HG03108 (cell line): ENCODE results near the gene RILP.
A peak's percentile ranks its signal among the peaks of the same experiment; 100 is the strongest.

ENCODE experiments used
- ATAC-seq: cut with Tn5 transposase; IDR thresholded peaks from one replicate; pipeline ENCODE4 v1.9.1; 2021; ENCODE audit warnings: moderate library complexity; ENCODE audit not compliant: unreplicated experiment

Gene RILP

GRCh38 chr17:1648173-1648962, 1.3 kb downstream of the RILP start:
- ATAC-seq: peak; percentile 45

GRCh38 chr17:1647802-1648171, 1.9 kb downstream of the RILP start:
- no peak for ATAC-seq

DNA sequence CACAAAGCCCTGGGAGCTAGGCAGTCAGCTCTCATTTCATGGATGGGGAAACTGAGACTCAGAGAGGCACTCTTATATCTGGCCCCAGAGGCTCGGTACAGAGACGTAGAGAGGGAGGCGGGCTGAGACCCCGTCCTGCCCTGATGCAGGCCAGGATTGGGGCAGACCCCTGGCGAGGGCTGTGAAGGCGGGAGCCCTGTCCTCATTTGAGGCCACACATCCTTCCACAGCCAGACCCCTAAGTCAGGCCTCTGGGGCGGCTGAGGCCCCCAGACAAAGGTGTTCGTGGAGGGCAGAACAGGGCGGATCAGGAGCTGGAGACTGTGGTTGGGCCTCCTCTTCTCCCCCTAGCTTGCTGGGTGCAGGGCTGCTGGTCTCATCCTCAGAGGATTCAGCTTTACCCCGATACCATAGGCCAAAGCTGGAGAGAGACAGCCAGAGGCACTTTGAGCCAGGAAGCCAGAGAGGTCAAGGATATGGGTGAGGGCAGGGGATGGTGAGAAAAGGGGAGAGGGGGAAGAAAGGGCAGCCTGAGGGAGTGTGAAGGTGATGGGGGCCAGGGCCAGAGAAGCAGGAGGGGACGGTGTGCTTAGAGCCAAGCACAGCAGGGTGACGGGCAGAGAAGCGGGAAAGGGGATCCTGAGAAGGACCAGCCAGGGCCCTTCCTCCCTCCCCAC, 3.3 kb downstream of the RILP start:
- ATAC-seq: no peak

DNA sequence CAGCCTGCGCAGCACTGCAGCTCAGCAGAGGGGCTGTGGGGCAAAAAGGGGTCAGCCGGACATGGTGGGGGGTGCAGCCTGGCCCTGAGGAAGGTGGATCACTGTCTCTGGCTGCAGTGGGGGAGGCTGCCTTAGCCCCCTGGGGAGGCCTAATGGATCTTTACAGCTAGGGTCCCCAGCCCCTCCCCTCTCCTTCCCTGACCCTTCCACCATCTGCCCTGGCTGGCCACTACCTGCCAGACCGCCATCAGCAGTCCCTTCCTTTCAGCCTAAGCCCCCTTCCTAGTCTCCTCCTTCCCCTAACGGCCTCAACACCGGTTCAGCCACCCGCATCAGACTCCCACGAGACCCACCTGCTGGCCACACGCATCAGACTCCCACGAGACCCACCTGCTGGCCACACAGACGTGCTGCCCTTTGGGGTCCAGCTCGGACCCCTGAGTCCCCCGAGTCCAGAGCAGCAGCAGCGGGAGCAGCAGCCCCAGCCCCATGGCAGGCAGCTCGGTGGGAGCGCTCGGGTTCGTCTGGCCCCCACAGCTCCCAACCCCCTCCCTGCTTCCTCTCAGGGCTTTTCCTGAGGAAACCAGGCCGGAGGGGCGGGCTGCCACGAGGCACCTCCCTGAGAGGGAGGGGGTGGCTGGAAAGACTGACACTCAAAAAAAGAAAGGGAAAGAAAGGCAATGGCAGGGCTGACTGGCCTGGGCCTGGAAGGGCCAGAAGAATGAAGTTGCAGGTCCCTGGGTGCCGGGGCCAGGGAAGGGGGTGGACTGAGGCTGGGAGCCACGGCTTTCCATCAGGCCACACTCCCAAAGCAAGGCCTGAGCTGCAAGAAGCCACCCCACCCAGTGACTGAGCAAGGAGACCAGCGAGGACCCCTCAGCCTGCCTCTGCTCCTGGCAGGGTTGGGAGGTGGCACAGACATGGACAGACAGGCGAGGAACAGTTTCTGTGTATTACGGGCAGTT, 4.2 kb downstream of the RILP start, which contains the start of gene SCARF1:
SCARF1 (minus strand) TSS at position 526 of the 965 bp plus-strand sequence; CDS start at position 491, 35 bp downstream.
- ATAC-seq: no peak

DNA sequence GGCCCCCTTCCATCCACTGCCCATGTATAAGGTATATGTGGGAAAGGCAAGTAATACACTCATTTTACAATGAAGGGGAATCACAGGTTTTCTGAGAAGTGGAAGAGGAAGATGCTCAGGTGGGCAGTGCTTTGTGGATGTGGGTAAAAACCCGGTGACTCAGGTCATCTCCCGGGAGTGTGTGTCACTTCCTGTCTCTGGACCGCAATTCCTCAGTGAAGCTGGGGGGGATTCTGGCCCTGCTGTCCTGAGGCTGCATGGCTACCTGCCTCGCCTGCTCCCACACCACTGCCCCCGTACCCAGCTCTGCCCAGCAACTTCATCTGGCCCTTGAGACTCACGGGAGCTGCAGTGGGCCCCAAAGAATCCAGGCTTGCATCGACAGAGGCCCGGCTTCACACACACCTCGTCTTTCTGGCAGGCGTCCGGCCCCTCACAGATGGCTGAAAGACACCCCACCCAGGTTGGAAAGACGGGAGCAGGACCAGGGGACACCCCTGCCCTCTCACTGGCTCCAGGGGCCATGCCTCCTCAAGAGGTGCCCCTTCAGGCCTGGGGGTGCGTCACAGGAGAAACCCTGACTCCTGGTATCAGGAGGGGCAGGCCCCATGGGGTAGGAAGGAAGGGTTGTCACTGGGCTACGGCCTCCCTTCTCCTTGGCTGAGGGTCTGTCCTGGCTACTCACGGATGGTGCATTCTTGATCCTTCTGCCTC, 5.0 kb downstream of the RILP start:
- no peak for ATAC-seq

DNA sequence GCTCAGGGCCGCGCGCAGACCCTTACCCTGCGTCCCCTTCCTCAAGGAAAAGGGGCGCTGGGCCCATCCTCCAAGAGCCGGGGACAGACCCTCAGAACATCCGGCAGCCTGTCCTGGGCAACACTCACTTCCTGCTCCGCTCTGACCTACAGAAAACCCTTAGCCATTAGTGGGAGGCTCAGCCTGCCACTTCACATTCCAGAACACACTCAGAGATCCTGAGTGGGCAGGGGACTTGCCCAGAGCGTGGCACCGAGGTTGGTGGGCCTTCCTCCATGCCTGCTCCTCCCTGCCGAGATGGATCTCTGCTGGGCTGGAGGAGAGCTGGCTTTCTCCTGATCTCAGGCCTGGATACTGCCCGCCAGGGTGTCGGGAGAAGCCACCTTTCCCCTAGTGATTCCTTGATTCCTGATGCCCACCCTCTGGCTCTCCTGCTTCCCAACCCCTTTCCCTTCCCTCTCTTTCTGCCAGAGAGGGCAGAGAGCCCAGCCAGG, 5.6 kb downstream of the RILP start:
- ATAC-seq: no peak

DNA sequence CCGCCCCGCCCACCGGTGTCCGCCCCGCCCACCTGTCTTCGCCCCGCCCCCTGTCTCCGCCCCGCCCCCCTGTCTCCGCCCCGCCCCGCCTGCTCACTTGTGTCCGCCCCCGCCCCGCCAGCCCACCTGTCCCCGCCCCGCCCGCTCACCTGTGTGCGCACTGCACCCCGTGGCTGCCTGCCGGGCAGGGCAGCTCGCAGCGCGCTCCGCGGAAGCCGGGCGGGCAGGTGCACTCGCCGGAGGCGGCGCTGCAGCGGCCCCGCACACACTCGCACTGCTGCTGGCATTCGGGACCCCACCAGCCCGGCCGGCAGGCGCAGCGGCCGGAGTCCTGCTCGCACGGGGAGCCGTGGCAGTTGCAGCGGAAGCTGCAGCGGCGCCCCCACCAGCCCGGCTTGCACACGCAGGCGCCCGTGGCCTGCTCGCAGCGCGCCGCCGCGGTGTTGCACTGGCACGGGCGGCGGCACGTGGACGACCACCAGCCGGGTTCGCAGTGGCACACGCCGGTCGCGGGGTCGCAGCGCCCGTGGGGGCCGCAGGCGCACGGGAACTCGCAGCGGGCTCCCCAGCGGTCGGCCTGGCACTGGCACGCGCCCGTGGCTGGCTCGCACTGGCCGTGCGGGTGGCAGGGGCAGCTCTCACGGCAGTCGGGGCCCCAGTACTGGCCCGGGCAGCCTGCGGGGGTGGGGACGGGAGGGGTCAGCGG, 6.2 kb downstream of the RILP start:
- no peak for ATAC-seq

- no peak for ATAC-seq
These were observed 8.6 kb downstream of the RILP start for GRCh38 chr17:1641065-1641403.

- ATAC-seq: no peak
These were observed 9.2 kb downstream of the RILP start for GRCh38 chr17:1640329-1641064.

- no peak for ATAC-seq
These were observed 10.0 kb downstream of the RILP start for GRCh38 chr17:1639549-1640180.

DNA sequence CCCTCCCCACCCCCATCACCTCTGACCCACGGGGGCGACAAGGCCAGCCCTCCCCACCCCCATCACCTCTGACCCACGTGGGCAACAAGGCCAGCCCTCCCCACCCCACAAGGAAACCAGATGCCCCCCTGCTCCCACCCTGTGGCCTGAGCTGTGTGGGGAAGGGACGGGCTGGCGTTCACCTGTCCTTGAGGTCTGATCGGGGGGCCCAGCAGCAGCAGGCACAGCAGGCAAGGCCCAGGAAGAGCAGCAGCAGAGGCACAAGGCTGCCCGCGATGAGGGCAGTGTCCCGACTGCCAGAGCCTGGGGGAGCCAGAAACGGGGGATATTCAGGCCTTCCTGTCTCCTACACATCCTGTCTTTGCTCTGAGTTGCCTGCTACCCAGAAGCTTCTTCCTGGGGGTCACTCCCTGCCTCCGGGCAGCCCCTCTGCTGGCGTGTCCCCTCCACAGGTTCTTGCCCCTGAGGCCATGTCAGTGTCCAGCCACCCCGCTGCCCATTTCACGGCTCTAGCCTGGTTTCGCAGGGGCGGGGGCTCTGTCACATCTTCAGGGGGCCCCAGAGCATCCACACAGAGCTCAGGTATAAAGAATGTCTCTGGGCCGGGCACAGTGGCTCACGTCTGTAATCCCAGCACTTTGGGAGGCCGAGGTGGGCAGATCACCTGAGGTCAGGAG, 10.9 kb downstream of the RILP start:
- no peak for ATAC-seq

GRCh38 chr17:1638171-1638590, 11.5 kb downstream of the RILP start:
- no peak for ATAC-seq

DNA sequence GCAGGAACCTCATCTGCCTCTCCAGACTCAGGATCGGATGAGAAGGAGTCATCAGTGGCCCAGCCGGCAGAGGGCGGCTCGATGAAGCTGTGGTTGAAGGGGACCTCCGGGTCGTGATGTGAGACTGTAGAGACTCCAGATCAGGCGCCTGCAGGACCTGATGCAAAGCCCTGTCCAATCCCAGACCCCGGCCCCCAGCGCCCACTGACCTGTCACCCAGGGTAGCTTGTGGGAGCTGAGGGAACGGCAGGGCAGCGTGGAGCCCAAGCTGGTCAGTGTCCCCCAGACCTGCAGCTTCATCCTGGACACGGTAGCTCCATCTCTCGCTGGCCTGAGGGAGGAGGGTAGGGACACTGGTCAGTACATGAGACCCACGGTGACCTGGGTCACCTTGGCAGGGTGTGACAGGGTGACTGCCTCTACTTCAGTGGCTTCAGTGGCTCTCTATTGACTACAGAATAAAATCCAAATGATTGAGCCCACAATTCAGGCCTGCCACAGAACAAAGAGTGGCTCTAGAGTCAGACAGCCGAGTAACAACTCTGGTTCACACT, 12.9 kb downstream of the RILP start:
- no peak for ATAC-seq

DNA sequence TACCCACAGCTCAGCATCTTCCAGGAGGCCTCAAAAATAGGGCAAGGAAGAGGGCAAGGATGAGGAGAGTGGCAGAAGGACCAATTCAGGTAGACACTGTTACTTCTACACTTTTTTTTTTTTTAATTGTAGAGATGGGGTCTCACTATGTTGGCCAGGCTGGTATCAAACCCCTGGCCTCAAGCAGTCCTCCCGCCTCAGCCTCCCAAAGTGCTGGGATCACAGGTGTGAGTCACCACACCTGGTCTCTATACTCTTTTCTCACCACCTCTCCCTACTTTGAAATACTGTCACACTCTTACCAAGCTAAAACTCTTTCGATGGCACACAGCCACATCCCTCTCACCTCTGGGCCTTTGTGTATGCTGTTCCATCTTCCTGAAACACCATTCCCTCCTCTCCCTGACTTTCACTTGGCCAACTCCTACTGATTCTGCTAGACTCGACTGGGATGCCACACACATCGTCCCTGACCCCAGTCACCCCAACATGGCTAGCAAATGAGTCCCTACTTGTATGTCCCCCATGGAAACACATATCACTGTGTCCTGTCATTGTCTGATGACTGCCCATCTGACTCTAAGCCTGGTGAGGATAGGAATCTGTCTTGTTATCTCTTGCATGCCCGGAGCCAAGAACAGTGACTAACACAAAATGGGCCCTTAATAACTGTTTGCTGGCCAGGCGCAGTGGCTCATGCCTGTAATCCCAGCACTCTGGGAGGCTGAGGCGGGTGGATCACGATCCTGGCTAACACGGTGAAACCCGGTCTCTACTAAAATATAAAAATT, 13.8 kb downstream of the RILP start:
- ATAC-seq: no peak

DNA sequence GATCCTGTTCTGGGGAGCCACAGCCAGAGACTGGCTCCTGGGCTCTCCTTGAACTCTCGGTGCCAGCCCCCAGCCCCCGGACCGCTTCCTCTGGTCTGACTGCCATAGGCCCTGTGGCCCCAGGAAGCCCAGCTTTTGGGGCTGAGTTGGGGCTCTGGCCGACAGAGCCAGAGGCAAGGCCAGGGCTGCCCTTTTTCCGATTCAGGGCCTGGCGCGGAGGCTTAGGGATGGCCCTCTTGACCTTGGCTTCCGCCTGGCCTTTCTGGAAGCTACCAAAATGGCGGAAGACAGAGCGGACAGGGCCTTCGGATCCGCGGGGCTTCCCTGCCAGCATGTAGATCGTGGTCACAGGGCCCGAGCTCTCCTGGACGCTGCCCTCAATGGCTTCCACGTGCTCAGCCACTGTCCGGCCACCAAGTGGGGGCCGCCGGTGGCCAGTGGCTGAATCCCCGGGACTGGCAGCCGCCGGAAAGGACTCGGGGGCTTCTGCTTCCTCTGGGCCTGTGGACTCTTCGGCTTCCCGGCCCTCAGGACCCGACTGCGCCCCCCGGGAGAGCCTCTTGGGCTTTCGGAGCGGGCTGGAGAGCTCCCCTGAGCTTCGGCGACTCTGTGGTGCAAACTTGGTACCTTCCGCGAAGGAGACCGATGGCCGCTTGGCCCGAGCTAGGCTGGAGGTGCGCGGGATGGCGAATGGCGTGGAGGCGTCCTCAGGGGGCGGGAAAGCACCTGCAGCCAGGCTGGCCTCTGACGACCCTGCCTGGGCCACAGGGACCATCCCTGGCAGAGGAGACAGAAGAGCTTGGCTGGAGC, 14.6 kb downstream of the RILP start:
- no peak for ATAC-seq

DNA sequence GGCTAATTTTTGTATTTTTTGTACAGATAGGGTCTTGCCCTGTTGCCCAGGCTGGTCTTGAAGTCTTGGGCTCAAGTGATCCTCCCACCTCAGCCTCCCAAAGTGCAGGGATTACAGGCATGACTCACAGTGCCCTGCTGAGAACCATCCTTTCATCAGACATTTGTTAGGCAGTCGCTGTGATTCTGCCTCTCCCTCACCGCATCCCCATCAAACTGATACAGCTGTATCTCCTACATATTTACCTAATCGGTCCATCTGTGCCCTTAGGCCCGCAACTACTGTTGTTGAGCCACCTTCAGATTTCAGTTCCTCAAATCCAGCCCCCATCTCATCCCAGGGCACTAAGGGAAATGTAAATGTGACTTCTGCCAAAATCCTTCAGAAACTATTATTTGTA, 19.0 kb downstream of the RILP start:
- no peak for ATAC-seq
